ENCODE measurements around the gene BCKDK.

- TF ChIP-seq ELK4 (IDR thresholded peaks at IDR 0.05; ENCODE audit: borderline replicate concordance, low read depth, low read length): no peak
- TF ChIP-seq PRDM6 (tag by site-specific recombination; IDR thresholded peaks at IDR 0.05): no peak
- no peak for TF ChIP-seq ZNF175 (tag by site-specific recombination; IDR thresholded peaks at IDR 0.05)
- TF ChIP-seq PRDM10 (tag by site-specific recombination; IDR thresholded peaks at IDR 0.05): no peak
- no peak for TF ChIP-seq ZNF350 (tag by site-specific recombination; IDR thresholded peaks at IDR 0.05)
Observed at GRCh38 chr16:31085873-31086628, 22.1 kb upstream of the BCKDK start.

All from HEK293 (cell line).